Right forelimb (tissue), 1 donor: ENCODE results near the gene MEX3A.
"Not testable (repeated sequence)": the region's sequence is repeated elsewhere in the genome, so short reads cannot be mapped to it uniquely, and the experiment has no call there.

Experiments
- DNase-seq: peaks from one replicate; pipeline ENCODE4 v3.0.0-alpha.2; 2018

The MEX3A gene

GRCh38 chr1:156077430-156077760, 4.9 kb downstream of the MEX3A start:
- no peak for DNase-seq

GRCh38 chr1:156076609-156077429, 5.4 kb downstream of the MEX3A start:
- DNase-seq, result peak; percentile 76

GRCh38 chr1:156075775-156076204, 6.5 kb downstream of the MEX3A start:
- DNase-seq, result no peak

GRCh38 chr1:156075162-156075561, 7.1 kb downstream of the MEX3A start:
- DNase-seq, result no peak

GRCh38 chr1:156074661-156075060, 7.6 kb downstream of the MEX3A start:
- DNase-seq, result no peak

GRCh38 chr1:156073740-156074139, 8.5 kb downstream of the MEX3A start:
- no peak for DNase-seq

GRCh38 chr1:156073110-156073687, 9.1 kb downstream of the MEX3A start:
- DNase-seq, result no peak

GRCh38 chr1:156072251-156072650, 10.0 kb downstream of the MEX3A start:
- no peak for DNase-seq

GRCh38 chr1:156071332-156071816, 10.9 kb downstream of the MEX3A start:
- not testable (repeated sequence) for DNase-seq

GRCh38 chr1:156070548-156070947, 11.7 kb downstream of the MEX3A start:
- DNase-seq, result no peak

GRCh38 chr1:156069490-156070455, 12.5 kb downstream of the MEX3A start:
- no peak for DNase-seq

GRCh38 chr1:156067262-156067661, 15.0 kb downstream of the MEX3A start:
- DNase-seq, result no peak

GRCh38 chr1:156065871-156066270, 16.4 kb downstream of the MEX3A start:
- DNase-seq, result no peak

- no peak for DNase-seq
Observed at GRCh38 chr1:156065212-156065611, 17.1 kb downstream of the MEX3A start.

- no peak for DNase-seq
Observed at GRCh38 chr1:156064615-156065014, 17.6 kb downstream of the MEX3A start.

- DNase-seq, result no peak
Observed at GRCh38 chr1:156063997-156064285, 18.3 kb downstream of the MEX3A start.

GRCh38 chr1:156062189-156062588, 20.1 kb downstream of the MEX3A start:
- no peak for DNase-seq

GRCh38 chr1:156060937-156061636, 21.2 kb downstream of the MEX3A start, which contains the start of gene RAB25:
Gene RAB25, plus strand, starts transcription at chr1:156061160. Its CDS starts 241 bp downstream, at chr1:156061401.
- DNase-seq, result no peak

GRCh38 chr1:156056326-156056849, 25.9 kb downstream of the MEX3A start:
- DNase-seq, result no peak

- no peak for DNase-seq
Observed at GRCh38 chr1:156055281-156056048, 26.8 kb downstream of the MEX3A start.

- DNase-seq, result peak; percentile 100
Observed at GRCh38 chr1:156054500-156055280, 27.6 kb downstream of the MEX3A start, which contains the start of gene LAMTOR2. Gene LAMTOR2, plus strand, starts transcription at chr1:156054782. Its CDS starts 108 bp downstream, at chr1:156054890.
